ENCODE measurements around the gene TRIM47. TPM values are rescaled to one million over a fixed set of nuclear protein-coding genes. Genes with fewer than 3 reads are reported as not detected.

The TRIM47 gene
- total and polyA plus RNA-seq, 2 experiments from 2014 or later = 7.2 to 9.9 TPM

DNA sequence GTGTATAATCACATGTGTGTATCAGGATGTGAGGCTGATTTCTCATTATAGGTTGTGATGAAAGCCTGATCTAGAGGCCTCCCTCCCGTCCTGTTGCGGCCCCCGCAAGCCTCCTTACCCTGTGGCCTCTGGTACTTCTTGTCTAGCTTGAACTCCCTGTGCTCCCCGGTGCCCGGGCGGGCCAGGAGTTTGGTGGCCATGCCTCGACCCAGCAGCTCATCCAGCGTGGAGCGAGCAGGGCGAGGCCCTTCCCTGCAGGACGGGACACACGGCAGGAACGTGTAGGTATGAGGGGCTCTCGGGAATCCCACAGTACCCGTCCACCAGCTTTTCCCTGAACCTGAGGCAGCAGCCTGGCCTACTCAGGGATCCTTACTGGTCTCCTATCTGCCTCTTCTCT, 47.5 kb upstream of the TRIM47 start (continued):
- TF ChIP-seq, protein P1, sequence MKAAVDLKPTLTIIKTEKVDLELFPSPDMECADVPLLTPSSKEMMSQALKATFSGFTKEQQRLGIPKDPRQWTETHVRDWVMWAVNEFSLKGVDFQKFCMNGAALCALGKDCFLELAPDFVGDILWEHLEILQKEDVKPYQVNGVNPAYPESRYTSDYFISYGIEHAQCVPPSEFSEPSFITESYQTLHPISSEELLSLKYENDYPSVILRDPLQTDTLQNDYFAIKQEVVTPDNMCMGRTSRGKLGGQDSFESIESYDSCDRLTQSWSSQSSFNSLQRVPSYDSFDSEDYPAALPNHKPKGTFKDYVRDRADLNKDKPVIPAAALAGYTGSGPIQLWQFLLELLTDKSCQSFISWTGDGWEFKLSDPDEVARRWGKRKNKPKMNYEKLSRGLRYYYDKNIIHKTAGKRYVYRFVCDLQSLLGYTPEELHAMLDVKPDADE (IDR thresholded peaks at IDR 0.05) = no peak
- no peak for TF ChIP-seq EZH2phosphoT487 (IDR thresholded peaks at IDR 0.05; ENCODE audit: unreplicated experiment)
- TF ChIP-seq JUNB (IDR thresholded peaks at IDR 0.05; ENCODE audit: unreplicated experiment) = no peak
- no peak for TF ChIP-seq STAT1 (IDR thresholded peaks at IDR 0.05; ENCODE audit: unreplicated experiment)

- H3F3A ChIP-seq (replicated peaks; ENCODE audit: low read depth) = no peaks in the 10 kb centered on the region
- no peak overlapping the region for H2AFZ ChIP-seq
- DNase-seq (ENCODE audit: low spot score) = no peak
- no peaks in the 10 kb centered on the region for H3K9me2 ChIP-seq (ENCODE audit: insufficient read depth)
- H3K4me2 ChIP-seq = no peak overlapping the region
- Mint-ChIP-seq H3K27ac (no peak overlapping the region), H3K36me3 (ENCODE audit: low read depth) (peaks cover 3% of the 10 kb centered on the region; the same call in 2 of the 3 replicates), H3K9me3 (no peaks in the 10 kb centered on the region), H3K4me1 (no peaks in the 10 kb centered on the region), H3K27me3 (ENCODE audit: insufficient read depth, low read depth, poor library complexity) (peaks cover 11% of the 10 kb centered on the region), H3K4me3 (no peak overlapping the region)
- H3K27ac ChIP-seq (ENCODE audit: low read depth) = no peak overlapping the region
- no peaks in the 10 kb centered on the region for H3K27me3 ChIP-seq (ENCODE audit: insufficient read depth)
- H3K4me1 ChIP-seq (ENCODE audit: insufficient read depth) = no peaks in the 10 kb centered on the region
- no peaks in the 10 kb centered on the region for H4K20me1 ChIP-seq (replicated peaks; ENCODE audit: insufficient read depth)
- no peaks in the 10 kb centered on the region for H3K79me2 ChIP-seq (replicated peaks; ENCODE audit: insufficient read depth)
- ATAC-seq = no peak
- no peak overlapping the region for H3K4me3 ChIP-seq
- no peaks in the 10 kb centered on the region for H3K36me3 ChIP-seq (ENCODE audit: insufficient read depth)
- TF ChIP-seq STAT1 (IDR thresholded peaks at IDR 0.05; ENCODE audit: unreplicated experiment) (no peak), EZH2phosphoT487 (IDR thresholded peaks at IDR 0.05; ENCODE audit: unreplicated experiment) (no peak), CTCF (conservative IDR thresholded peaks at IDR 0.05; ENCODE audit: low read depth in 2 of 2) (no peak), POLR2AphosphoS5 (IDR thresholded peaks at IDR 0.05; ENCODE audit: low read depth) (no peak), JUNB (IDR thresholded peaks at IDR 0.05; ENCODE audit: unreplicated experiment) (no peak), CREB1 (CRISPR knock-in tag; IDR thresholded peaks at IDR 0.05; ENCODE audit: low read depth) (no peak), ZNF114 (CRISPR knock-in tag; IDR thresholded peaks at IDR 0.05) (no peak), ZNF331 (CRISPR knock-in tag; IDR thresholded peaks at IDR 0.05; ENCODE audit: low read depth) (no peak)
- TF ChIP-seq, protein P2, sequence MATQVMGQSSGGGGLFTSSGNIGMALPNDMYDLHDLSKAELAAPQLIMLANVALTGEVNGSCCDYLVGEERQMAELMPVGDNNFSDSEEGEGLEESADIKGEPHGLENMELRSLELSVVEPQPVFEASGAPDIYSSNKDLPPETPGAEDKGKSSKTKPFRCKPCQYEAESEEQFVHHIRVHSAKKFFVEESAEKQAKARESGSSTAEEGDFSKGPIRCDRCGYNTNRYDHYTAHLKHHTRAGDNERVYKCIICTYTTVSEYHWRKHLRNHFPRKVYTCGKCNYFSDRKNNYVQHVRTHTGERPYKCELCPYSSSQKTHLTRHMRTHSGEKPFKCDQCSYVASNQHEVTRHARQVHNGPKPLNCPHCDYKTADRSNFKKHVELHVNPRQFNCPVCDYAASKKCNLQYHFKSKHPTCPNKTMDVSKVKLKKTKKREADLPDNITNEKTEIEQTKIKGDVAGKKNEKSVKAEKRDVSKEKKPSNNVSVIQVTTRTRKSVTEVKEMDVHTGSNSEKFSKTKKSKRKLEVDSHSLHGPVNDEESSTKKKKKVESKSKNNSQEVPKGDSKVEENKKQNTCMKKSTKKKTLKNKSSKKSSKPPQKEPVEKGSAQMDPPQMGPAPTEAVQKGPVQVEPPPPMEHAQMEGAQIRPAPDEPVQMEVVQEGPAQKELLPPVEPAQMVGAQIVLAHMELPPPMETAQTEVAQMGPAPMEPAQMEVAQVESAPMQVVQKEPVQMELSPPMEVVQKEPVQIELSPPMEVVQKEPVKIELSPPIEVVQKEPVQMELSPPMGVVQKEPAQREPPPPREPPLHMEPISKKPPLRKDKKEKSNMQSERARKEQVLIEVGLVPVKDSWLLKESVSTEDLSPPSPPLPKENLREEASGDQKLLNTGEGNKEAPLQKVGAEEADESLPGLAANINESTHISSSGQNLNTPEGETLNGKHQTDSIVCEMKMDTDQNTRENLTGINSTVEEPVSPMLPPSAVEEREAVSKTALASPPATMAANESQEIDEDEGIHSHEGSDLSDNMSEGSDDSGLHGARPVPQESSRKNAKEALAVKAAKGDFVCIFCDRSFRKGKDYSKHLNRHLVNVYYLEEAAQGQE (IDR thresholded peaks at IDR 0.05; ENCODE audit: unreplicated experiment) = no peak
- TF ChIP-seq, protein P3, sequence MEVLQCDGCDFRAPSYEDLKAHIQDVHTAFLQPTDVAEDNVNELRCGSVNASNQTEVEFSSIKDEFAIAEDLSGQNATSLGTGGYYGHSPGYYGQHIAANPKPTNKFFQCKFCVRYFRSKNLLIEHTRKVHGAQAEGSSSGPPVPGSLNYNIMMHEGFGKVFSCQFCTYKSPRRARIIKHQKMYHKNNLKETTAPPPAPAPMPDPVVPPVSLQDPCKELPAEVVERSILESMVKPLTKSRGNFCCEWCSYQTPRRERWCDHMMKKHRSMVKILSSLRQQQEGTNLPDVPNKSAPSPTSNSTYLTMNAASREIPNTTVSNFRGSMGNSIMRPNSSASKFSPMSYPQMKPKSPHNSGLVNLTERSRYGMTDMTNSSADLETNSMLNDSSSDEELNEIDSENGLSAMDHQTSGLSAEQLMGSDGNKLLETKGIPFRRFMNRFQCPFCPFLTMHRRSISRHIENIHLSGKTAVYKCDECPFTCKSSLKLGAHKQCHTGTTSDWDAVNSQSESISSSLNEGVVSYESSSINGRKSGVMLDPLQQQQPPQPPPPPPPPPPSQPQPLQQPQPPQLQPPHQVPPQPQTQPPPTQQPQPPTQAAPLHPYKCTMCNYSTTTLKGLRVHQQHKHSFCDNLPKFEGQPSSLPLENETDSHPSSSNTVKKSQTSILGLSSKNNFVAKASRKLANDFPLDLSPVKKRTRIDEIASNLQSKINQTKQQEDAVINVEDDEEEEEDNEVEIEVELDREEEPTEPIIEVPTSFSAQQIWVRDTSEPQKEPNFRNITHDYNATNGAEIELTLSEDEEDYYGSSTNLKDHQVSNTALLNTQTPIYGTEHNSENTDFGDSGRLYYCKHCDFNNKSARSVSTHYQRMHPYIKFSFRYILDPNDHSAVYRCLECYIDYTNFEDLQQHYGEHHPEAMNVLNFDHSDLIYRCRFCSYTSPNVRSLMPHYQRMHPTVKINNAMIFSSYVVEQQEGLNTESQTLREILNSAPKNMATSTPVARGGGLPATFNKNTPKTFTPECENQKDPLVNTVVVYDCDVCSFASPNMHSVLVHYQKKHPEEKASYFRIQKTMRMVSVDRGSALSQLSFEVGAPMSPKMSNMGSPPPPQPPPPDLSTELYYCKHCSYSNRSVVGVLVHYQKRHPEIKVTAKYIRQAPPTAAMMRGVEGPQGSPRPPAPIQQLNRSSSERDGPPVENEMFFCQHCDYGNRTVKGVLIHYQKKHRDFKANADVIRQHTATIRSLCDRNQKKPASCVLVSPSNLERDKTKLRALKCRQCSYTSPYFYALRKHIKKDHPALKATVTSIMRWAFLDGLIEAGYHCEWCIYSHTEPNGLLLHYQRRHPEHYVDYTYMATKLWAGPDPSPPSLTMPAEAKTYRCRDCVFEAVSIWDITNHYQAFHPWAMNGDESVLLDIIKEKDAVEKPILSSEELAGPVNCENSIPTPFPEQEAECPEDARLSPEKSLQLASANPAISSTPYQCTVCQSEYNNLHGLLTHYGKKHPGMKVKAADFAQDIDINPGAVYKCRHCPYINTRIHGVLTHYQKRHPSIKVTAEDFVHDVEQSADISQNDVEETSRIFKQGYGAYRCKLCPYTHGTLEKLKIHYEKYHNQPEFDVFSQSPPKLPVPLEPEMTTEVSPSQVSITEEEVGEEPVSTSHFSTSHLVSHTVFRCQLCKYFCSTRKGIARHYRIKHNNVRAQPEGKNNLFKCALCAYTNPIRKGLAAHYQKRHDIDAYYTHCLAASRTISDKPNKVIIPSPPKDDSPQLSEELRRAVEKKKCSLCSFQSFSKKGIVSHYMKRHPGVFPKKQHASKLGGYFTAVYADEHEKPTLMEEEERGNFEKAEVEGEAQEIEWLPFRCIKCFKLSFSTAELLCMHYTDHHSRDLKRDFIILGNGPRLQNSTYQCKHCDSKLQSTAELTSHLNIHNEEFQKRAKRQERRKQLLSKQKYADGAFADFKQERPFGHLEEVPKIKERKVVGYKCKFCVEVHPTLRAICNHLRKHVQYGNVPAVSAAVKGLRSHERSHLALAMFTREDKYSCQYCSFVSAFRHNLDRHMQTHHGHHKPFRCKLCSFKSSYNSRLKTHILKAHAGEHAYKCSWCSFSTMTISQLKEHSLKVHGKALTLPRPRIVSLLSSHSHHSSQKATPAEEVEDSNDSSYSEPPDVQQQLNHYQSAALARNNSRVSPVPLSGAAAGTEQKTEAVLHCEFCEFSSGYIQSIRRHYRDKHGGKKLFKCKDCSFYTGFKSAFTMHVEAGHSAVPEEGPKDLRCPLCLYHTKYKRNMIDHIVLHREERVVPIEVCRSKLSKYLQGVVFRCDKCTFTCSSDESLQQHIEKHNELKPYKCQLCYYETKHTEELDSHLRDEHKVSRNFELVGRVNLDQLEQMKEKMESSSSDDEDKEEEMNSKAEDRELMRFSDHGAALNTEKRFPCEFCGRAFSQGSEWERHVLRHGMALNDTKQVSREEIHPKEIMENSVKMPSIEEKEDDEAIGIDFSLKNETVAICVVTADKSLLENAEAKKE (CRISPR knock-in tag; IDR thresholded peaks at IDR 0.05) = no peak
- TF ChIP-seq, protein P1 (IDR thresholded peaks at IDR 0.05) = no peak
These were observed 46.7 kb upstream of the TRIM47 start for GRCh38 chr17:75925103-75925502.

Measured in GM23338 (cell line).